GM12878 (cell line): ENCODE measurements around the gene LIN7C.

Source experiments
- CEBPB ChIP-seq, 2 experiments: fragments of 150-350 bp in 1 of 2; IDR thresholded peaks; 2 replicates each; pipeline ENCODE4 v1.6.1; 2012 to 2014; ENCODE audit warnings: low read depth in 2 of 2, low read length in 2 of 2, borderline replicate concordance in 1 of 2, inconsistent platforms in 1 of 2
- GABPA ChIP-seq: IDR thresholded peaks from 2 replicates; pipeline ENCODE4 v1.6.1; 2014; ENCODE audit warnings: antibody characterized with exemption, low read depth, mild to moderate bottlenecking, inconsistent platforms
- GATAD2B ChIP-seq: fragments of 450-650 bp; conservative IDR thresholded peaks from 2 replicates; pipeline ENCODE4 v1.6.1; 2017; ENCODE audit warnings: low read depth, mild to moderate bottlenecking, moderate library complexity
- MTA3 ChIP-seq: IDR thresholded peaks from 2 replicates; pipeline ENCODE4 v1.6.1; 2012; ENCODE audit warnings: low read length, inconsistent platforms, borderline replicate concordance
- MXI1 ChIP-seq: fragments of 150-350 bp; IDR thresholded peaks from 2 replicates; pipeline ENCODE4 v1.6.1; 2011; ENCODE audit warnings: low read depth, mild to moderate bottlenecking, inconsistent platforms, low read length, improper control_type of control experiment
- MYC ChIP-seq: IDR thresholded peaks from 2 replicates; pipeline ENCODE4 v1.6.1; 2011; ENCODE audit warnings: mild to moderate bottlenecking, low read length, moderate library complexity, inconsistent platforms; ENCODE audit not compliant: insufficient read depth, insufficient replicate concordance, insufficient read length, severe bottlenecking
- POLR2AphosphoS5 ChIP-seq: IDR thresholded peaks from 2 replicates; pipeline ENCODE4 v1.6.1; 2011; ENCODE audit warnings: mild to moderate bottlenecking, low read length, inconsistent platforms
- RFX5 ChIP-seq: IDR thresholded peaks from 2 replicates; pipeline ENCODE4 v1.6.1; 2011; ENCODE audit warnings: low read depth, low read length, improper control_type of control experiment
- SIN3A ChIP-seq: IDR thresholded peaks from 2 replicates; pipeline ENCODE4 v1.6.1; 2012; ENCODE audit warnings: low read depth, low read length, improper control_type of control experiment
- SREBF2 ChIP-seq: IDR thresholded peaks from 2 replicates; pipeline ENCODE4 v1.6.1; 2012; ENCODE audit warnings: mild to moderate bottlenecking, low read length
- ZNF24 ChIP-seq: fragments of 450-650 bp; IDR thresholded peaks from 2 replicates; pipeline ENCODE4 v1.6.1; 2017; ENCODE audit warnings: antibody characterized with exemption, mild to moderate bottlenecking
- ZNF274 ChIP-seq: IDR thresholded peaks from one replicate; pipeline ENCODE4 v1.8.0; 2011; ENCODE audit not compliant: insufficient read length, insufficient read depth
- TF ChIP-seq, protein P1 (sequence below), 3 experiments: IDR thresholded peaks in 2 of 3; conservative IDR thresholded peaks in 1 of 3; 2 replicates each; pipeline ENCODE4 v1.5.1; 2011; ENCODE audit warnings: low read depth in 3 of 3, low read length in 3 of 3, mild to moderate bottlenecking in 3 of 3, control low read depth in 2 of 3, moderate library complexity in 2 of 3, inconsistent platforms in 1 of 3, mixed read lengths in 1 of 3; ENCODE audit not compliant: control insufficient read depth in 2 of 3, insufficient read depth in 1 of 3; ENCODE audit errors: extremely low read depth in 1 of 3
- TF ChIP-seq, protein P2 (sequence below): fragments of 450-650 bp; IDR thresholded peaks from 2 replicates; pipeline ENCODE4 v1.6.1; 2018; ENCODE audit warnings: mild to moderate bottlenecking, low read depth, moderate library complexity; ENCODE audit not compliant: partially characterized antibody

DNA sequence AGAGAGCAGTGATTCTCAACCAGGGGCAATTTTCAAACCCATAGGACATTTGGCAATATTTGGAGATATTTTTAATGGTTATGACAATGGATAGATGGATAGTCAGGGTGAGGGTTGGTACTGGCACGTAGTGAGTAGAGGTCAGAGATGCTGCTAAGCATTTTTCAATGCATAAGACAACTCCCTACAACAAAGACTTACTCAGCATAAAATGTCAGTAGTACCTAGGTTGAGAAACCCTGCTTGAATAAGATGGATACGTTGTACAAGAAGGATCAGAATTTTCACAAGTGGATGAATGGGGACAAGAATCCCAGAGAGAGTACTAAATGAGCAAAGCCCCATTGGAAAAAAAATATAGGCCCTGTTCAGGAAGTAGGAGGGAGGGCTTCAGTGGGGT lies 11.9 kb upstream of the LIN7C start:
- TF ChIP-seq SIN3A, result no peak
- no peak for TF ChIP-seq CEBPB (IDR thresholded peaks at IDR 0.05; ENCODE audit: borderline replicate concordance in 1 of 2, low read depth in 2 of 2, low read length in 2 of 2)
- TF ChIP-seq RFX5, result no peak
- TF ChIP-seq, protein P1, sequence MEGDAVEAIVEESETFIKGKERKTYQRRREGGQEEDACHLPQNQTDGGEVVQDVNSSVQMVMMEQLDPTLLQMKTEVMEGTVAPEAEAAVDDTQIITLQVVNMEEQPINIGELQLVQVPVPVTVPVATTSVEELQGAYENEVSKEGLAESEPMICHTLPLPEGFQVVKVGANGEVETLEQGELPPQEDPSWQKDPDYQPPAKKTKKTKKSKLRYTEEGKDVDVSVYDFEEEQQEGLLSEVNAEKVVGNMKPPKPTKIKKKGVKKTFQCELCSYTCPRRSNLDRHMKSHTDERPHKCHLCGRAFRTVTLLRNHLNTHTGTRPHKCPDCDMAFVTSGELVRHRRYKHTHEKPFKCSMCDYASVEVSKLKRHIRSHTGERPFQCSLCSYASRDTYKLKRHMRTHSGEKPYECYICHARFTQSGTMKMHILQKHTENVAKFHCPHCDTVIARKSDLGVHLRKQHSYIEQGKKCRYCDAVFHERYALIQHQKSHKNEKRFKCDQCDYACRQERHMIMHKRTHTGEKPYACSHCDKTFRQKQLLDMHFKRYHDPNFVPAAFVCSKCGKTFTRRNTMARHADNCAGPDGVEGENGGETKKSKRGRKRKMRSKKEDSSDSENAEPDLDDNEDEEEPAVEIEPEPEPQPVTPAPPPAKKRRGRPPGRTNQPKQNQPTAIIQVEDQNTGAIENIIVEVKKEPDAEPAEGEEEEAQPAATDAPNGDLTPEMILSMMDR (IDR thresholded peaks at IDR 0.05 in 2 of 3, conservative IDR thresholded peaks at IDR 0.05 in 1 of 3; ENCODE audit: control insufficient read depth in 2 of 3, extremely low read depth in 1 of 3, insufficient read depth in 1 of 3, low read depth in 3 of 3, low read length in 3 of 3), result no peak
- TF ChIP-seq MYC, result no peak
- TF ChIP-seq ZNF24, result no peak
- TF ChIP-seq, protein P2, sequence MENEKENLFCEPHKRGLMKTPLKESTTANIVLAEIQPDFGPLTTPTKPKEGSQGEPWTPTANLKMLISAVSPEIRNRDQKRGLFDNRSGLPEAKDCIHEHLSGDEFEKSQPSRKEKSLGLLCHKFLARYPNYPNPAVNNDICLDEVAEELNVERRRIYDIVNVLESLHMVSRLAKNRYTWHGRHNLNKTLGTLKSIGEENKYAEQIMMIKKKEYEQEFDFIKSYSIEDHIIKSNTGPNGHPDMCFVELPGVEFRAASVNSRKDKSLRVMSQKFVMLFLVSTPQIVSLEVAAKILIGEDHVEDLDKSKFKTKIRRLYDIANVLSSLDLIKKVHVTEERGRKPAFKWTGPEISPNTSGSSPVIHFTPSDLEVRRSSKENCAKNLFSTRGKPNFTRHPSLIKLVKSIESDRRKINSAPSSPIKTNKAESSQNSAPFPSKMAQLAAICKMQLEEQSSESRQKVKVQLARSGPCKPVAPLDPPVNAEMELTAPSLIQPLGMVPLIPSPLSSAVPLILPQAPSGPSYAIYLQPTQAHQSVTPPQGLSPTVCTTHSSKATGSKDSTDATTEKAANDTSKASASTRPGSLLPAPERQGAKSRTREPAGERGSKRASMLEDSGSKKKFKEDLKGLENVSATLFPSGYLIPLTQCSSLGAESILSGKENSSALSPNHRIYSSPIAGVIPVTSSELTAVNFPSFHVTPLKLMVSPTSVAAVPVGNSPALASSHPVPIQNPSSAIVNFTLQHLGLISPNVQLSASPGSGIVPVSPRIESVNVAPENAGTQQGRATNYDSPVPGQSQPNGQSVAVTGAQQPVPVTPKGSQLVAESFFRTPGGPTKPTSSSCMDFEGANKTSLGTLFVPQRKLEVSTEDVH, result no peak
- no peak for TF ChIP-seq GABPA
- TF ChIP-seq GATAD2B, result no peak
- no peak for TF ChIP-seq POLR2AphosphoS5
- no peak for TF ChIP-seq MXI1
- no peak for TF ChIP-seq MTA3
- TF ChIP-seq ZNF274, result no peak
- no peak for TF ChIP-seq SREBF2
